ENCODE data around the gene JPH3. TPM values are rescaled to one million over a fixed set of nuclear protein-coding genes. Genes with fewer than 3 reads are reported as not detected.

JPH3 gene
- total RNA-seq, 4 donors from 2014 or later, result 0.72 to 4.4 (median 1.1) TPM

DNA sequence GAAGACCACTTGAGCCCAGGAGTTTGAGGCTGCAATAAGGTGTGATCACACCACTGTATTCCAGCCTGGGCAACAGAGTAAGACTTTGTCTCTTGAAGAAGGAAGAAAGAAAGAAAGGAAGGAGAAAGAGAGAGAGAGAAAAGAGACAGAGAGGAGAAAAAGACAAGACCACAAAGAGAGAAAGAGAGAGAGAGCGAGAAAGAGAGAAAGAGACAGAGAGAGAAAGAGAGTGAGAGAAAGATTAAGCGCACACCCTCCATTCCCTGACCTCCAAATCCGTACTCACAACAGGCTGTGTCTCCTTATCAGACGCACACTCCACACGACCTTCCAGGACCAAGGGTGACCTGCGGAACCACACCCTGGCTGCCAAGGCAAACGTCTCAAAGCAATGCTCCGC lies 143.9 kb downstream of the JPH3 start:
- Histone ChIP-seq H3K27ac (no peak overlapping the region), H3K4me3 (no peak overlapping the region), H3K4me1 (peaks cover 0 to 3% (median 0%) of the 10 kb centered on the region in 3 donors), H3K9me3 (no peaks in the 10 kb centered on the region), H3K27me3 (no peaks in the 10 kb centered on the region), H3K36me3 (peaks cover 0 to 89% of the 10 kb centered on the region in 2 donors)
- no peak for TF ChIP-seq POLR2AphosphoS5 (IDR thresholded peaks at IDR 0.05)
- no peak for TF ChIP-seq EP300 (IDR thresholded peaks at IDR 0.05)
- TF ChIP-seq, protein P1, sequence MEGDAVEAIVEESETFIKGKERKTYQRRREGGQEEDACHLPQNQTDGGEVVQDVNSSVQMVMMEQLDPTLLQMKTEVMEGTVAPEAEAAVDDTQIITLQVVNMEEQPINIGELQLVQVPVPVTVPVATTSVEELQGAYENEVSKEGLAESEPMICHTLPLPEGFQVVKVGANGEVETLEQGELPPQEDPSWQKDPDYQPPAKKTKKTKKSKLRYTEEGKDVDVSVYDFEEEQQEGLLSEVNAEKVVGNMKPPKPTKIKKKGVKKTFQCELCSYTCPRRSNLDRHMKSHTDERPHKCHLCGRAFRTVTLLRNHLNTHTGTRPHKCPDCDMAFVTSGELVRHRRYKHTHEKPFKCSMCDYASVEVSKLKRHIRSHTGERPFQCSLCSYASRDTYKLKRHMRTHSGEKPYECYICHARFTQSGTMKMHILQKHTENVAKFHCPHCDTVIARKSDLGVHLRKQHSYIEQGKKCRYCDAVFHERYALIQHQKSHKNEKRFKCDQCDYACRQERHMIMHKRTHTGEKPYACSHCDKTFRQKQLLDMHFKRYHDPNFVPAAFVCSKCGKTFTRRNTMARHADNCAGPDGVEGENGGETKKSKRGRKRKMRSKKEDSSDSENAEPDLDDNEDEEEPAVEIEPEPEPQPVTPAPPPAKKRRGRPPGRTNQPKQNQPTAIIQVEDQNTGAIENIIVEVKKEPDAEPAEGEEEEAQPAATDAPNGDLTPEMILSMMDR (IDR thresholded peaks at IDR 0.05), result no peak
- TF ChIP-seq POLR2A (IDR thresholded peaks at IDR 0.05), result no peak
- WGBS, 2 donors (ENCODE audit: low coverage in 1 of 2), result 85% methylated on average over 6 of the region's 8 CpGs; no CpG with 5 or more reads in 1 of the 2 donors
- ATAC-seq, result no peak

Other genes with a start within 250 kb of the JPH3 start
- 100 to 1,000 TPM in 1 of 4 donors, 10 to 100 TPM in 3; 69.2 to 141 (median 85.1) TPM for gene FBXO31, start 218.7 kb upstream of the JPH3 start, total RNA-seq
- gene MAP1LC3B, start 210.2 kb upstream of the JPH3 start, total RNA-seq, result 10 to 100 TPM; 53.9 to 64.8 (median 57.9) TPM
- 10 to 100 TPM; 15.5 to 24.9 (median 19.9) TPM for gene ZCCHC14, start 109.5 kb upstream of the JPH3 start, total RNA-seq
- 10 to 100 TPM in 3 of 4 donors, 1 to 10 TPM in 1; 9.8 to 33.8 (median 24.4) TPM for gene KLHDC4, start 163.5 kb downstream of the JPH3 start, total RNA-seq

All from gastroesophageal sphincter (tissue), 4 donors.